Measurements from ENCODE around the gene TRAPPC3L.

Gene TRAPPC3L

DNA sequence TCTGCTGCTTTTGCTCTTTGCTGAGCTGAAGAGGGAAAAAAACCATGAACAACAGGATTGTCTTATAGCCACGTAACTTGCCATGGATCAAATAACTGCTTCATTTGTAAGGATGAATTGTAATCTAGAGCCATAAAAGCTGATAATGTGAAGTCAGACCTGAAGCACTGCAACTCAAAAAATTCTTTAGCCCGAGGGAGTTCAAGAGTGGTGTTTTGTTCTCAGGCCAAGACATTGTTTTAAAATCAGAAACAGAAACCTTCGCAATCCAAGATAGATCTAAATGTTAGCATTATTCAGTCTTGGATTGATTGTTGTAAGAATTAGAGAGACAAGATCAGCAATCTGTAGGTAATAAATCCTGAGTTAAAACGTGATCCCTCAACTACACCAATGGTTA is at the start of gene TRAPPC3L:
TRAPPC3L (minus strand) TSS at position 34 of the 400 bp plus-strand sequence. CDS start 170 bp downstream, outside the sequence.
- Histone ChIP-seq H3K4me3 (ENCODE audit: low read length) (no peak within 1 kb of the TSS), H3K27me3 (ENCODE audit: insufficient read depth, low read length) (no peaks in the 10 kb centered on the region), H3K27ac (ENCODE audit: low read length) (no peak within 1 kb of the TSS), H3K36me3 (ENCODE audit: insufficient read depth, low read depth, low read length) (no peaks in the 10 kb centered on the region), H3K9ac (ENCODE audit: low read depth, low read length) (no peak within 1 kb of the TSS), H3K9me3 (ENCODE audit: insufficient read depth, low read depth, low read length) (no peaks in the 10 kb centered on the region), H3K4me1 (ENCODE audit: insufficient read depth, low read length) (no peaks in the 10 kb centered on the region)

DNA sequence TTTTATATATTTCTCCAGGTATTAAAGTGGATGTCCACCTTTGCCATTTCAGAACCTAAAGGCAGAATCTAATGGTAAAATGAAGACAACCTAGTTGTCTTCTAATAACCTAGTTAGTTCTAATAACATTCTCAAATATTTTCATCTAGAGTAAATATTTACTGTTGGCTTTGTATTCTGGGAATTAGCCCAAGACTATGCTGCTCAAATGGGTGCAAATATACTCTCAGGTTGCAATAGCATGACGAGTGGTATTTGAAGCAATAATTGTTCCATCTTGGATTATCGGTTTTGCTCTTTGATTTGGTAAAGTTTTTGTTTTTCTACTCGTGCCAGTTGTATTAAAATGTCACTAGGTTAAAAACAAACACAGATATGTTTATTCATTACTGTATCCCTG is 49.8 kb upstream of the TRAPPC3L start:
- no peaks in the 10 kb centered on the region for H3K4me1 ChIP-seq (ENCODE audit: insufficient read depth, low read length)
- H3K36me3 ChIP-seq (ENCODE audit: insufficient read depth, low read depth, low read length), result peaks cover 39% of the 10 kb centered on the region
- no peaks in the 10 kb centered on the region for H3K9me3 ChIP-seq (ENCODE audit: insufficient read depth, low read depth, low read length)
- H3K27ac ChIP-seq (ENCODE audit: low read length), result no peak overlapping the region
- no peaks in the 10 kb centered on the region for H3K27me3 ChIP-seq (ENCODE audit: insufficient read depth, low read length)
- no peak overlapping the region for H3K9ac ChIP-seq (ENCODE audit: low read depth, low read length)
- no peak overlapping the region for H3K4me3 ChIP-seq (ENCODE audit: low read length)

DNA sequence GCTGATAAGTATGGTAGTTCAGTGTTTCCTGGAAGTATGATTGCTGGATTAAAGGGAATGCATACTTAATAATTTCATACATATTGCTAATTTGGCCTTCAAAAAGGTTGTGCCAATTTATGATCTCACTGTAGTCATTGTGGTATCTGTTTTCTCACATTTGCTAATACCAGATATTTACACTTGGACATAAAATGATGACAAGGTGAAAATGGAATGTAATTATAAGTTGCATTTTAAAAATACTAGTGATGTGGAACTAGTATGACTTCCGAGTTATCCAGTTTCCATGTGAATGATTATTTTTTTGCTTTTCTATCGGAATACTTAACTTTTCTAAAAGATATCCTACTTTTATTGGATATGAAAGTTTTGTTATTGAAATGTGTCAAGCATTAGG is 41.3 kb upstream of the TRAPPC3L start:
- Histone ChIP-seq H3K9me3 (ENCODE audit: insufficient read depth, low read depth, low read length) (no peaks in the 10 kb centered on the region), H3K27me3 (ENCODE audit: insufficient read depth, low read length) (no peaks in the 10 kb centered on the region), H3K27ac (ENCODE audit: low read length) (no peak overlapping the region), H3K4me1 (ENCODE audit: insufficient read depth, low read length) (no peaks in the 10 kb centered on the region), H3K4me3 (ENCODE audit: low read length) (no peak overlapping the region), H3K36me3 (ENCODE audit: insufficient read depth, low read depth, low read length) (peaks cover 55% of the 10 kb centered on the region), H3K9ac (ENCODE audit: low read depth, low read length) (no peak overlapping the region)

DNA sequence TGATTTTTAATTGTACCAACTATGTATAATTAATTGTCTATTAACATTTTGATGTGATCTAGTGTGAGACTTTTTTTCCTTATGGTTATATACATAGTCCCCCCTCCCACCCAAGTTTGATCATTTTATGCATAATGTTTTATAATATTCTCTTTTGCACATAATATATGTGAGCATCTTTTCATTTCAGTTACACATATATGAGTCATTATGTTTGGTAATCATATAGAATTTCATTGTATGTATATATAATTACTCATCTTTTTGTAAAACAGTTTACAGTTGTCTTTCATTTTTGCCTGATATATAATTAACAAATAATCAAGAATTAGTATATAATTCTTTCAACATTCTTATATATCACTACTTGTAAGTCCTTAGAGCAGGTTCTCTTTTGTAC is 40.8 kb upstream of the TRAPPC3L start:
- no peaks in the 10 kb centered on the region for H3K27me3 ChIP-seq (ENCODE audit: insufficient read depth, low read length)
- H3K4me1 ChIP-seq (ENCODE audit: insufficient read depth, low read length), result no peaks in the 10 kb centered on the region
- no peak overlapping the region for H3K27ac ChIP-seq (ENCODE audit: low read length)
- H3K9ac ChIP-seq (ENCODE audit: low read depth, low read length), result no peak overlapping the region
- H3K4me3 ChIP-seq (ENCODE audit: low read length), result no peak overlapping the region
- H3K36me3 ChIP-seq (ENCODE audit: insufficient read depth, low read depth, low read length), result peaks cover 55% of the 10 kb centered on the region
- no peaks in the 10 kb centered on the region for H3K9me3 ChIP-seq (ENCODE audit: insufficient read depth, low read depth, low read length)

DNA sequence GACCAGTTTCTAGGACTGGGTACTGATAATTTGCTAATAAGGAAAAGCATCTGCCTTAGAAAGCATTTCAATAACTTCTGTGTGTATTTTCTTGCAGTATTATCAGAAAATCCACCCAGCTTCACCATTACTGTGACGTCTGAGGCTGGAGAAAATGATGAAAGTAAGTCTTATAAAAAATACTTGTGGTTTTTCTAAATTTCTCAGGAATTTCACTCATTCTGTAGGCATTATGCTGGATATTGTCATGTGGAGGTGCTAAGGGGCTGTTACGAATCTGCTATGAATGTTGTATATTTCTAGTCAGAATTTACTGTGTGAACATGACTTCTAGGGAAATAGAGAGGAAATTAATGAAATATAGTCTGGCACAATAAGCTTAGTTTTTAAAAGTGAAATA is 34.7 kb upstream of the TRAPPC3L start:
- no peaks in the 10 kb centered on the region for H3K4me1 ChIP-seq (ENCODE audit: insufficient read depth, low read length)
- H3K4me3 ChIP-seq (ENCODE audit: low read length), result no peak overlapping the region
- peaks cover 42% of the 10 kb centered on the region for H3K36me3 ChIP-seq (ENCODE audit: insufficient read depth, low read depth, low read length)
- H3K9ac ChIP-seq (ENCODE audit: low read depth, low read length), result no peak overlapping the region
- H3K27ac ChIP-seq (ENCODE audit: low read length), result no peak overlapping the region
- no peaks in the 10 kb centered on the region for H3K27me3 ChIP-seq (ENCODE audit: insufficient read depth, low read length)
- no peaks in the 10 kb centered on the region for H3K9me3 ChIP-seq (ENCODE audit: insufficient read depth, low read depth, low read length)

DNA sequence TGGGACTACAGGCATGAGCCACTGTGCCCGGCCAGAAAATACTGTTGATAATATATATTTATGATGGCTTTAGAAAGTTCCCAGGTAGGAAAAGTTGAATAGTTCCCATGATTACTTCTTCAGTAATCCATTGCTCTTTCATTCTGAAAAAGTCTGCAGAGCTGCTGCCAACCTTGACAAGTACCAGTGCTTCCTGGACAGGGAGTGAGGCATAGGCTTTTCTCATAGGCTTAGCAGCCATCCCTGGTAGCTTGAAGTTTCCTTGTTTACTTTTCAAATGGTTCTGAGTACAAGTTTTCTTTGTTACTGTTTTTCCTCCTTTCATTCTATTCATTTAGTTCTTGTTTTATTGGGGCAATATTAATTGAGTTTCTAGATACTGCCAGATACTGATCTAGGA is 33.7 kb upstream of the TRAPPC3L start:
- no peaks in the 10 kb centered on the region for H3K27me3 ChIP-seq (ENCODE audit: insufficient read depth, low read length)

DNA sequence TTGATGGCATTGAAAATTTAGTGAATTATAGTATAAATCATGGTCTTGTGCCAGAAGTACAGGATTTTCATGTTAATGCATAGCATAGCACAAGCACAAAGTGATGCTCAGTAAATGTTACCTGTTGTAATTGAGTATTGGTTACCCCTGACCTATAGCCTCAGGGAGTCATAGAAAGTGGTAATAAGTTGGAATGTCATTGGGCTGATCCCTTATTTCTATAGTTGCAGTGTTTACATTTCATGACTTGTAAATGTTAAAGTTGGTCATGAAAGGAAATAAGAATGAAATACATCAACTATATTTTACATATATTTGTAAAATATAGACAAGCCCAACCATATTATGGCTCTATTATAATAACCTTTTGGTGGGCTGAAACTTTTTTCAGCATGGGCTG is 32.9 kb upstream of the TRAPPC3L start:
- Histone ChIP-seq H3K27ac (ENCODE audit: low read length) (no peak overlapping the region), H3K4me3 (ENCODE audit: low read length) (no peak overlapping the region), H3K27me3 (ENCODE audit: insufficient read depth, low read length) (no peaks in the 10 kb centered on the region), H3K9me3 (ENCODE audit: insufficient read depth, low read depth, low read length) (no peaks in the 10 kb centered on the region), H3K9ac (ENCODE audit: low read depth, low read length) (no peak overlapping the region), H3K4me1 (ENCODE audit: insufficient read depth, low read length) (no peaks in the 10 kb centered on the region), H3K36me3 (ENCODE audit: insufficient read depth, low read depth, low read length) (peaks cover 38% of the 10 kb centered on the region)

More for the DNA sequence above, 33.7 kb upstream of the TRAPPC3L start:
- H3K4me1 ChIP-seq (ENCODE audit: insufficient read depth, low read length), result no peaks in the 10 kb centered on the region
- no peak overlapping the region for H3K4me3 ChIP-seq (ENCODE audit: low read length)
- H3K9ac ChIP-seq (ENCODE audit: low read depth, low read length), result no peak overlapping the region
- H3K27ac ChIP-seq (ENCODE audit: low read length), result no peak overlapping the region
- H3K36me3 ChIP-seq (ENCODE audit: insufficient read depth, low read depth, low read length), result peaks cover 38% of the 10 kb centered on the region
- no peaks in the 10 kb centered on the region for H3K9me3 ChIP-seq (ENCODE audit: insufficient read depth, low read depth, low read length)

DNA sequence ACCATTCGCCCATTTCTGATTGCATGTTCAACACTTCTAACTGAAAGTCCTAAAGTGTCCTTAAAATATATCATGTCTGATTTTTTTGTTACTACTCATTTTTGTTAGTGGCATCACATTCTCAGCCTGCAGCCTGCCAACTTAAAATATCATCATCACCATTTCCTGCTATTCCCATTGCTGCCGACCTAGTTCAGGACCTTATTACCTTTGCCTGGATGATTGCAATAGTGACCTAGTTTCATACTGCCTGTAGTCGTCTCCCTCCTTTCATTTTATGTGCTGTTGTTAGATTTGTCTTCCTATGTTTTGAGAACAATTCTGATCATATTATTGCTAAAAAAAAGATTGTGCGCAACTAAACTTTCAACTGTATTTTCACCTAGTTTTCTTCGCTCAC is 32.0 kb upstream of the TRAPPC3L start:
- peaks cover 34% of the 10 kb centered on the region for H3K36me3 ChIP-seq (ENCODE audit: insufficient read depth, low read depth, low read length)
- no peak overlapping the region for H3K27ac ChIP-seq (ENCODE audit: low read length)
- no peaks in the 10 kb centered on the region for H3K9me3 ChIP-seq (ENCODE audit: insufficient read depth, low read depth, low read length)
- H3K27me3 ChIP-seq (ENCODE audit: insufficient read depth, low read length), result no peaks in the 10 kb centered on the region
- H3K4me3 ChIP-seq (ENCODE audit: low read length), result no peak overlapping the region
- peaks cover 4% of the 10 kb centered on the region for H3K4me1 ChIP-seq (ENCODE audit: insufficient read depth, low read length)
- H3K9ac ChIP-seq (ENCODE audit: low read depth, low read length), result no peak overlapping the region

DNA sequence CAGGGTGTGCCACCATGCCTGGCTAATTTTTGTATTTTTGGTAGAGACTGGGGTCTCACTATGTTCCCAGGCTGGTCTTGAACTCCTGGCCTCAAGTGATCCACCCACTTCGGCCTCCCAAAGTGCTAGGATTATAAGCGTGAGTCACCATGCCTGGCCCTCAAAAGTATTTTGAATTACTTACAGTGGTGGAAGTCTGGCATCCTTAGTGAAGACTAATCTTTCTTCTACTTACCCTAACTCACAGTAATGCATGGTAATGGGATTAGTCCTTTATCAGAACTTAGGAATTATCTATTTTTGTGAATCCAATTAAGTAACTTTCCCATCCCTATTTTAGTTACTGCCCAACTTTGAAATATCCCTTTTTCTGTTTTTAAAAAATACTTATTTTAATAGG is 29.7 kb upstream of the TRAPPC3L start:
- Histone ChIP-seq H3K9ac (ENCODE audit: low read depth, low read length) (no peak overlapping the region), H3K36me3 (ENCODE audit: insufficient read depth, low read depth, low read length) (peaks cover 19% of the 10 kb centered on the region), H3K27me3 (ENCODE audit: insufficient read depth, low read length) (no peaks in the 10 kb centered on the region), H3K4me3 (ENCODE audit: low read length) (no peak overlapping the region), H3K9me3 (ENCODE audit: insufficient read depth, low read depth, low read length) (no peaks in the 10 kb centered on the region), H3K27ac (ENCODE audit: low read length) (no peak overlapping the region), H3K4me1 (ENCODE audit: insufficient read depth, low read length) (peaks cover 7% of the 10 kb centered on the region)

DNA sequence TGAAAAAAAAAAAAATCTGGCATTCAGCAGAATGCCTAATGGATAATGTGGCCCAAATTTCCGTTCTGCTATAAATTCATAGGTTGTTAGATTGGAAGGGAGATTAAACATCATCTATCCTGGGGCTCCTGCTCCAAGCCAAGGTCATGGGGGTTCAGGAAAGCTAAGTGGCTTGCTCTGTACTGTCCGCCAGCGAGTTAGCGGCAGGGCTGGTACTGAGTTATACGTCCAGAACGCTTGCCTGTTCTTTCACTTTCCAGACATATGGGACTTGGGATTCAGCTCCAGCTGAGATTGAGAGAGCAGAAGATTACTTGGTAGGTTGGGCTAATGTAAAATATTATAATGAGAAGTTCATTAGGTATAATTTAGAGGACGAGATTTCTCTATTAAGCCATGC is 26.7 kb upstream of the TRAPPC3L start:
- peaks cover 7% of the 10 kb centered on the region for H3K4me1 ChIP-seq (ENCODE audit: insufficient read depth, low read length)
- H3K27ac ChIP-seq (ENCODE audit: low read length), result no peak overlapping the region
- peak overlapping the region; percentile 93 for H3K9ac ChIP-seq (ENCODE audit: low read depth, low read length)
- H3K9me3 ChIP-seq (ENCODE audit: insufficient read depth, low read depth, low read length), result no peaks in the 10 kb centered on the region
- H3K27me3 ChIP-seq (ENCODE audit: insufficient read depth, low read length), result no peaks in the 10 kb centered on the region
- peak overlapping the region; percentile 98 for H3K4me3 ChIP-seq (ENCODE audit: low read length)
- H3K36me3 ChIP-seq (ENCODE audit: insufficient read depth, low read depth, low read length), result peaks cover 18% of the 10 kb centered on the region

DNA sequence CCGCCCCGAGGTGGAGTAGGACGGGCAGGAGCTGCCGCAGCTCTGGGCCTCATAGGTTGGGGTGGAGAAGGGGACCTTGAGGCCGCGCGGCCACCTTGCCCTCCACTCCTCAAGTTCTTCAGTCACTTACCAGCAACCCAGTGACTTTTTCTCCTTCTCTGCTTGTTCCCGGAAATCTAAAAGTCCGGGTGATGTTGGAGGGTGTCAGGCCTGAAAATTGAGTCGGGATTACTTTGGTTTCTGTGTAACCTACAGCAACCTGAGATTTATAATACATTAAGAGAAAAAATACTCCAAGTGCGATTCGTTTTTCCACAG is 26.2 kb upstream of the TRAPPC3L start:
- Histone ChIP-seq H3K36me3 (ENCODE audit: insufficient read depth, low read depth, low read length) (peaks cover 13% of the 10 kb centered on the region), H3K27ac (ENCODE audit: low read length) (no peak overlapping the region), H3K9ac (ENCODE audit: low read depth, low read length) (peak overlapping the region; percentile 93), H3K4me3 (ENCODE audit: low read length) (peak overlapping the region; percentile 98), H3K9me3 (ENCODE audit: insufficient read depth, low read depth, low read length) (no peaks in the 10 kb centered on the region), H3K27me3 (ENCODE audit: insufficient read depth, low read length) (no peaks in the 10 kb centered on the region), H3K4me1 (ENCODE audit: insufficient read depth, low read length) (peaks cover 7% of the 10 kb centered on the region)

DNA sequence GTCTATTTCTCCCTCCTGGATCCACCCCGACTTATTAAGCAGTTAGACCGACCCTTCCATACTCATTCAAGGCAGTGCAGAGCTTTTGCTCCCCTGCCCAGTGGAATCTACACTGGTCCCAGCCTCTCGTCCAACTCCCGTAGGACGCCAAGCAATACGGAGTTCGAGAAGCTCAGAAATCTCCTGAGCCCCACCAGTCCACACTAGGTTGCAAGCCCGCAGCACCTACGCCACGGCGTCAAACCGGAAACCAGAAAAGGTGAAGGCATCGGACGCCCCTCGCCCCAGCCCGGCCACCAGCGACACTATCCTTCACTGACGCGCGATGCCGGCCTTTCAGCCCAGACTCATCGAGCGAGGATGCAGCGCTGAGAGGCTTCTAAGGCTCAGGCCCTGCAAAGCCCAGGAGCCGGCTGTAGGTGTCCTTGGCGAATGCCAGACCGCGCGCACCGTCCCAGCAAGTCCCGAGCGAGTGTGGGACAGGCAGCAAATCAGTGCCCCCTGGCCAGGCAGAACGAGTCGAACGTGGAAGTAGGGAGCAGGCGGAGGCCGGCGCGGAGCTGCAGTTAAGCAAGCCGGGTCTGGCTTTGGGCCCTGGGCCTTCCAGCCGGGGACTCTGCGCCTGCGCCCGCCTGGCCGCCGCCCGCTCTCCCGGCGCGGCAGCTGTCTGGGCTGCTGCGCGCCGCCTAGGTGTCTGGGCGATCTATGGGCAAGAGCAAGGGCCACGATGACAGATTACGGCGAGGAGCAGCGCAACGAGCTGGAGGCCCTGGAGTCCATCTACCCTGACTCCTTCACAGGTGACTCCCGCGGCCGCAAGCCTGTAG is 25.6 kb upstream of the TRAPPC3L start, which contains the start of gene RWDD1:
RWDD1 (plus strand) TSS at position 649 of the 827 bp plus-strand sequence; CDS start at position 728, 79 bp downstream.
- Histone ChIP-seq H3K36me3 (ENCODE audit: insufficient read depth, low read depth, low read length) (peaks cover 7% of the 10 kb centered on the region), H3K4me3 (ENCODE audit: low read length) (peak within 1 kb of the TSS; percentile 98), H3K9me3 (ENCODE audit: insufficient read depth, low read depth, low read length) (no peaks in the 10 kb centered on the region), H3K27ac (ENCODE audit: low read length) (peak within 1 kb of the TSS; percentile 50), H3K27me3 (ENCODE audit: insufficient read depth, low read length) (no peaks in the 10 kb centered on the region), H3K9ac (ENCODE audit: low read depth, low read length) (peak within 1 kb of the TSS; percentile 94), H3K4me1 (ENCODE audit: insufficient read depth, low read length) (peaks cover 7% of the 10 kb centered on the region)
